DND-41 (cell line): Measurements from ENCODE around the gene DPP6.

Experiments used
- EZH2 ChIP-seq: IDR thresholded peaks from 3 replicates; pipeline ENCODE4 v1.6.1; 2012; ENCODE audit warnings: borderline replicate concordance, low read depth, mild to moderate bottlenecking, moderate library complexity, low read length, inconsistent platforms; ENCODE audit not compliant: severe bottlenecking
- TF ChIP-seq, protein P1 (sequence below): IDR thresholded peaks from 2 replicates; pipeline ENCODE4 v1.5.1; 2012; ENCODE audit warnings: borderline replicate concordance, low read length, moderate library complexity, mild to moderate bottlenecking; ENCODE audit not compliant: poor library complexity, severe bottlenecking; ENCODE audit errors: extremely low read depth

DNA sequence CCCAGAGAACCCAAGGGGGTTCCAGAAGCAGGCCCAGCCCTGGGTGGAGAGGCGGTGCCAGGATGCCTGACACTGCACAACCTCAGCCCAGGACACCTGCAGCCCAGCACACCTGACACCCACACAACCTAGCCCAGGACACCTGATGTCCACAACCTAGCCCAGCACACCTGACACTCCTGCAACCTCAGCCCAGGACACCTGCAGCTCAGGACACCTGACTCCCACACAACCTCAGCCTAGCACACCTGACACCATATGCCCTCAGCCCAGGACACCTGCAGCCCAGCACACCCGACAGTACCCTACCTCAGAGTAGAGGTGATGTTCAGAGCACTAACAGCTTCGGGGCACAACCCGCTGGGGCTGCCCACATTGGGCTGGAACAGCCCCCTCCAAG, 863.4 kb downstream of the DPP6 start:
- TF ChIP-seq, protein P1, sequence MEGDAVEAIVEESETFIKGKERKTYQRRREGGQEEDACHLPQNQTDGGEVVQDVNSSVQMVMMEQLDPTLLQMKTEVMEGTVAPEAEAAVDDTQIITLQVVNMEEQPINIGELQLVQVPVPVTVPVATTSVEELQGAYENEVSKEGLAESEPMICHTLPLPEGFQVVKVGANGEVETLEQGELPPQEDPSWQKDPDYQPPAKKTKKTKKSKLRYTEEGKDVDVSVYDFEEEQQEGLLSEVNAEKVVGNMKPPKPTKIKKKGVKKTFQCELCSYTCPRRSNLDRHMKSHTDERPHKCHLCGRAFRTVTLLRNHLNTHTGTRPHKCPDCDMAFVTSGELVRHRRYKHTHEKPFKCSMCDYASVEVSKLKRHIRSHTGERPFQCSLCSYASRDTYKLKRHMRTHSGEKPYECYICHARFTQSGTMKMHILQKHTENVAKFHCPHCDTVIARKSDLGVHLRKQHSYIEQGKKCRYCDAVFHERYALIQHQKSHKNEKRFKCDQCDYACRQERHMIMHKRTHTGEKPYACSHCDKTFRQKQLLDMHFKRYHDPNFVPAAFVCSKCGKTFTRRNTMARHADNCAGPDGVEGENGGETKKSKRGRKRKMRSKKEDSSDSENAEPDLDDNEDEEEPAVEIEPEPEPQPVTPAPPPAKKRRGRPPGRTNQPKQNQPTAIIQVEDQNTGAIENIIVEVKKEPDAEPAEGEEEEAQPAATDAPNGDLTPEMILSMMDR, result no peak
- no peak for TF ChIP-seq EZH2
